Trophoblast cell (in vitro differentiated cells and primary cell): Measurements from ENCODE around the gene USP47.
A peak's percentile ranks its signal among the peaks of the same experiment; 100 is the strongest.

Experiments
- DNase-seq, 2 donors: peaks; one replicate each; pipeline ENCODE4 v3.0.0-alpha.2; 2016
- H2AFZ ChIP-seq: 2 replicates; pipeline ENCODE4 v1.6.1; 2013; ENCODE audit warnings: low read length, moderate library complexity, mild to moderate bottlenecking; ENCODE audit not compliant: insufficient read depth, poor library complexity
- H2AK5ac ChIP-seq: 2 replicates; pipeline ENCODE4 v1.6.1; 2013; ENCODE audit warnings: mild to moderate bottlenecking, low read length
- H2BK120ac ChIP-seq: 2 replicates; pipeline ENCODE4 v1.6.1; 2013; ENCODE audit warnings: low read length, mild to moderate bottlenecking, moderate library complexity; ENCODE audit not compliant: insufficient read depth, poor library complexity
- H2BK12ac ChIP-seq: 2 replicates; pipeline ENCODE4 v1.6.1; 2013; ENCODE audit warnings: mild to moderate bottlenecking, low read length, moderate library complexity
- H2BK5ac ChIP-seq: 2 replicates; pipeline ENCODE4 v1.6.1; 2013; ENCODE audit warnings: low read length, low read depth, moderate library complexity, mild to moderate bottlenecking; ENCODE audit not compliant: poor library complexity
- H3K14ac ChIP-seq: 2 replicates; pipeline ENCODE4 v1.6.1; 2013; ENCODE audit warnings: mild to moderate bottlenecking, low read length
- H3K18ac ChIP-seq: 2 replicates; pipeline ENCODE4 v1.6.1; 2013; ENCODE audit warnings: mild to moderate bottlenecking, low read length
- H3K23ac ChIP-seq: 2 replicates; pipeline ENCODE4 v1.6.1; 2013; ENCODE audit warnings: low read length
- H3K27ac ChIP-seq: 2 replicates; pipeline ENCODE4 v1.5.1; 2013; ENCODE audit warnings: low read depth, mild to moderate bottlenecking, inconsistent platforms, low read length, moderate library complexity
- H3K27me3 ChIP-seq: 2 replicates; pipeline ENCODE4 v1.6.1; 2013; ENCODE audit warnings: inconsistent platforms, mild to moderate bottlenecking, low read length, moderate library complexity; ENCODE audit not compliant: insufficient read depth
- H3K36me3 ChIP-seq, 2 experiments: 1 replicate in 1 of 2; 2 replicates in 1 of 2; pipeline ENCODE4 v1.6.1; 2013; ENCODE audit warnings: low read length in 2 of 2, mild to moderate bottlenecking in 2 of 2, moderate library complexity in 1 of 2; ENCODE audit not compliant: insufficient read depth in 2 of 2, control insufficient read depth in 1 of 2
- H3K4ac ChIP-seq: 2 replicates; pipeline ENCODE4 v1.6.1; 2013; ENCODE audit warnings: low read depth, mild to moderate bottlenecking, low read length, moderate library complexity
- H3K4me1 ChIP-seq, 2 experiments: 1 replicate in 1 of 2; 2 replicates in 1 of 2; pipeline ENCODE4 v1.6.1; 2013; ENCODE audit warnings: low read length in 2 of 2, mild to moderate bottlenecking in 2 of 2, moderate library complexity in 1 of 2; ENCODE audit not compliant: insufficient read depth in 2 of 2, control insufficient read depth in 1 of 2
- H3K4me2 ChIP-seq: 2 replicates; pipeline ENCODE4 v1.6.1; 2013; ENCODE audit warnings: inconsistent platforms, mild to moderate bottlenecking, low read length, moderate library complexity
- H3K4me3 ChIP-seq: 2 replicates; pipeline ENCODE4 v1.5.1; 2013; ENCODE audit warnings: mild to moderate bottlenecking, low read depth, low read length, inconsistent platforms
- H3K79me1 ChIP-seq: one replicate; pipeline ENCODE4 v1.6.1; 2013; ENCODE audit warnings: low read length
- H3K79me2 ChIP-seq: 2 replicates; pipeline ENCODE4 v1.6.1; 2013; ENCODE audit warnings: low read length, mild to moderate bottlenecking; ENCODE audit not compliant: control insufficient read depth, insufficient read depth, poor library complexity
- H3K9ac ChIP-seq: 2 replicates; pipeline ENCODE4 v1.6.1; 2013; ENCODE audit warnings: mild to moderate bottlenecking, low read length
- H3K9me3 ChIP-seq: 2 replicates; pipeline ENCODE4 v1.6.1; 2013; ENCODE audit warnings: low read depth, mild to moderate bottlenecking, control low read depth, inconsistent platforms, low read length; ENCODE audit not compliant: insufficient read depth
- H4K12ac ChIP-seq: 2 replicates; pipeline ENCODE4 v1.6.1; 2013; ENCODE audit warnings: low read depth, mild to moderate bottlenecking, low read length, moderate library complexity
- H4K8ac ChIP-seq: 2 replicates; pipeline ENCODE4 v1.6.1; 2013; ENCODE audit warnings: low read depth, mild to moderate bottlenecking, low read length, moderate library complexity
- H4K91ac ChIP-seq: one replicate; pipeline ENCODE4 v1.6.1; 2013; ENCODE audit warnings: low read depth, mild to moderate bottlenecking, low read length, moderate library complexity
- WGBS: extraction: QIAGEN DNeasy Blood & Tissue Kit; methylation state at CpG from one replicate; pipeline ENCODE4 v1.1.7; 2013; ENCODE audit warnings: missing lambda C conversion rate; ENCODE audit not compliant: insufficient read length, insufficient coverage; ENCODE audit errors: extremely low coverage; 5-methylcytosine and 5-hydroxymethylcytosine counted together

The USP47 gene

DNA sequence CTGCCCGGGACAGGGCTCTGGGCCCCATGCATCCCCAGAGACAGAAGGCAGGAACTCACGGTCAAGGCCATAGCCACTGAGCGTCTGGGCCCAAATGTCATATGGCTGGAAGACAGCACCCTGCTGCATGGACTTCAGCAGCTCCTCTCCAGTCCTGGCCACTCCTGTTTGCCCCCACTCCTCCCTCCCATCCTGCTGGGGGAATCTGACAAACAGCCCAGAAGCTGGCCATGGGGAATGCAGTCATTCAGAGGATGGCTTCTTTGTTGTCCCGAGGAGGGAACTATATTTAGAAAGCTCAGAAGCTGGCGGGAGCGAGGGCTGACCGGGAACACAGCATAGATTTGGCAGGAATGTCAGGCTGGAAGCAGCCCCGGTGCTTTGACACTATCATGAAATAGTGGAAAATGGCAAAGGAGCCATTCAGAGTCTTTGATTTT lies 131.6 kb downstream of the USP47 start:
- Histone ChIP-seq H2AFZ (no peak overlapping the region), H2BK12ac (no peak overlapping the region), H3K9me3 (no peaks in the 10 kb centered on the region), H3K79me1 (peaks cover 15% of the 10 kb centered on the region), H2AK5ac (no peak overlapping the region), H3K18ac (no peak overlapping the region), H3K36me3 (peaks cover 2 to 15% of the 10 kb centered on the region in 2 experiments), H3K23ac (no peak overlapping the region), H4K12ac (no peak overlapping the region), H2BK5ac (peak overlapping the region; percentile 45), H3K9ac (no peak overlapping the region), H3K27me3 (no peaks in the 10 kb centered on the region), H4K8ac (no peak overlapping the region), H2BK120ac (no peak overlapping the region), H3K4me2 (no peak overlapping the region), H4K91ac (no peak overlapping the region), H3K14ac (peak overlapping the region; percentile 2), H3K4me3 (no peak overlapping the region), H3K27ac (peak overlapping the region; percentile 13), H3K4me1 (peaks cover 27 to 34% of the 10 kb centered on the region in 2 experiments), H3K4ac (no peak overlapping the region), H3K79me2 (peaks cover 5% of the 10 kb centered on the region)
- no peak for DNase-seq
- WGBS = no CpG with 5 or more reads among the region's 8 CpGs

DNA sequence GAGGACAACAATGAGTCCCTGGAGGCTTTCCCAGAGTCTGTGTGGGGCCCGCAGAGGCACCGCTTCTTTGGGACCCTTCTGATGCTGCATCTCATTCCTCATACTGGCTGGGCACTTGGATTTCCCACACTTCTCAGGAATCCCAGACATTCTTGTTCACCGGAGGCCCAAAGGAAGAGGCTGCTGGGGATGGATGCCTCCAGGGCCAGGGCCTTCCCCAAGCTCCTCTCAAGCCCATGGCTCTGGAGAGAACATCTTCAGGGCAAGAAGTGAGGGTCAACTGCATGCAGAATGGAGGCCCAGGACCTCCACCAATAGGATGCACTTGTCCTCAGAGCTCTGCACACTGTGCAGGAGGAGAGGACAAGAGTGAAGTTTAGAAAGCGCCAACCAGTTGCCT lies 132.1 kb downstream of the USP47 start:
- Histone ChIP-seq H2BK5ac (peak overlapping the region; percentile 45), H3K9ac (no peak overlapping the region), H2BK120ac (no peak overlapping the region), H3K23ac (no peak overlapping the region), H3K9me3 (no peaks in the 10 kb centered on the region), H3K18ac (no peak overlapping the region), H3K79me1 (peaks cover 15% of the 10 kb centered on the region), H3K4me1 (peaks cover 28 to 34% of the 10 kb centered on the region in 2 experiments), H4K91ac (no peak overlapping the region), H3K4me2 (no peak overlapping the region), H3K4me3 (no peak overlapping the region), H3K36me3 (peaks cover 4 to 15% of the 10 kb centered on the region in 2 experiments), H3K14ac (no peak overlapping the region), H2AK5ac (no peak overlapping the region), H3K79me2 (peaks cover 5% of the 10 kb centered on the region), H3K27me3 (no peaks in the 10 kb centered on the region), H4K12ac (no peak overlapping the region), H3K4ac (no peak overlapping the region), H4K8ac (no peak overlapping the region), H2AFZ (no peak overlapping the region), H3K27ac (peak overlapping the region; percentile 13), H2BK12ac (no peak overlapping the region)
- no peak for DNase-seq
- no CpG with 5 or more reads among the region's 4 CpGs for WGBS

GRCh38 chr11:11975201-11976092 lies 133.7 kb downstream of the USP47 start:
- H3K23ac ChIP-seq = no peak overlapping the region
- no peaks in the 10 kb centered on the region for H3K9me3 ChIP-seq
- H2BK5ac ChIP-seq = no peak overlapping the region
- no peaks in the 10 kb centered on the region for H3K27me3 ChIP-seq
- no peak for DNase-seq
- H3K36me3 ChIP-seq = peaks cover 9 to 10% of the 10 kb centered on the region in 2 experiments
- peak overlapping the region; percentile 83 for H3K18ac ChIP-seq
- peak overlapping the region; percentile 93 for H4K91ac ChIP-seq
- no peak overlapping the region for H3K4me3 ChIP-seq
- no peak overlapping the region for H4K12ac ChIP-seq
- H2AFZ ChIP-seq = no peak overlapping the region
- H3K9ac ChIP-seq = no peak overlapping the region
- peak overlapping the region; percentile 81 for H2BK12ac ChIP-seq
- no peak overlapping the region for H4K8ac ChIP-seq
- no peak overlapping the region for H3K27ac ChIP-seq
- H3K79me1 ChIP-seq = peaks cover 20% of the 10 kb centered on the region
- peaks cover 5% of the 10 kb centered on the region for H3K79me2 ChIP-seq
- H3K4me1 ChIP-seq = peaks cover 44 to 50% of the 10 kb centered on the region in 2 experiments
- no peak overlapping the region for H2BK120ac ChIP-seq
- H2AK5ac ChIP-seq = peak overlapping the region; percentile 93
- peak overlapping the region; percentile 2 for H3K14ac ChIP-seq
- no peak overlapping the region for H3K4ac ChIP-seq
- no peak overlapping the region for H3K4me2 ChIP-seq
- no CpG with 5 or more reads among the region's 11 CpGs for WGBS

GRCh38 chr11:11976481-11977127 lies 134.8 kb downstream of the USP47 start:
- peak overlapping the region; percentile 63 for H3K4ac ChIP-seq
- H3K79me1 ChIP-seq = peaks cover 20% of the 10 kb centered on the region

More at GRCh38 chr11:11976481-11977127, 134.8 kb downstream of the USP47 start:
- peaks cover 5% of the 10 kb centered on the region for H3K79me2 ChIP-seq
- WGBS = no CpG with 5 or more reads among the region's 6 CpGs
- H3K27ac ChIP-seq = peak overlapping the region; percentile 95
- H4K91ac ChIP-seq = peak overlapping the region; percentile 93
- peak overlapping the region; percentile 81 for H4K8ac ChIP-seq
- H3K18ac ChIP-seq = peak overlapping the region; percentile 83
- peak overlapping the region; percentile 31 for H4K12ac ChIP-seq
- peak overlapping the region; percentile 92 for H2BK120ac ChIP-seq
- H3K4me1 ChIP-seq = peaks cover 48 to 60% of the 10 kb centered on the region in 2 experiments
- no peaks in the 10 kb centered on the region for H3K27me3 ChIP-seq
- peaks cover 2% of the 10 kb centered on the region for H3K9me3 ChIP-seq
- peak overlapping the region; percentile 33 for H3K4me2 ChIP-seq
- no peak overlapping the region for H3K23ac ChIP-seq
- H3K14ac ChIP-seq = peak overlapping the region; percentile 86
- peak overlapping the region; percentile 93 for H2AK5ac ChIP-seq
- H2BK12ac ChIP-seq = peak overlapping the region; percentile 81
- H3K4me3 ChIP-seq = no peak overlapping the region
- no peak for DNase-seq
- H2AFZ ChIP-seq = peak overlapping the region; percentile 54
- H2BK5ac ChIP-seq = peak overlapping the region; percentile 95
- peak overlapping the region; percentile 14 for H3K9ac ChIP-seq
- peaks cover 9 to 13% of the 10 kb centered on the region in 2 experiments for H3K36me3 ChIP-seq
